GM23338 (cell line): ENCODE data around the gene GLTP. TPM values are rescaled to one million over a fixed set of nuclear protein-coding genes. Genes with fewer than 3 reads are reported as not detected.

Source experiments
- ATAC-seq: fragments of 200-7000 bp; cut with Tn5 transposase; 3 replicates; pipeline ENCODE4 v1.9.1; 2020
- DNase-seq: peaks from one replicate; pipeline ENCODE4 v3.0.0-alpha.2; 2015; ENCODE audit warnings: low spot score
- H2AFZ ChIP-seq: fragments of 200-600 bp; sonication (generic); 2 replicates; pipeline ENCODE4 v1.8.0; 2016; ENCODE audit warnings: antibody characterized with exemption, mild to moderate bottlenecking, moderate library complexity
- H3F3A ChIP-seq: fragments of 200-600 bp; sonication (generic); replicated peaks from 2 replicates; pipeline ENCODE4 v1.8.0; 2017; ENCODE audit warnings: antibody characterized with exemption, mixed run types, low read depth
- H3K27ac ChIP-seq: fragments of 200-600 bp; sonication (generic); 2 replicates; pipeline ENCODE4 v1.6.1; 2016; ENCODE audit warnings: low read depth
- H3K27me3 ChIP-seq: fragments of 200-600 bp; sonication (generic); 2 replicates; pipeline ENCODE4 v1.8.0; 2016; ENCODE audit warnings: mild to moderate bottlenecking, mixed run types, moderate library complexity; ENCODE audit not compliant: insufficient read depth
- H3K36me3 ChIP-seq: fragments of 200-600 bp; sonication (generic); 2 replicates; pipeline ENCODE4 v1.8.0; 2016; ENCODE audit warnings: mild to moderate bottlenecking; ENCODE audit not compliant: insufficient read depth
- H3K4me1 ChIP-seq: fragments of 200-600 bp; sonication (generic); 2 replicates; pipeline ENCODE4 v1.8.0; 2016; ENCODE audit warnings: mild to moderate bottlenecking, moderate library complexity; ENCODE audit not compliant: insufficient read depth
- H3K4me2 ChIP-seq: fragments of 200-600 bp; sonication (generic); 2 replicates; pipeline ENCODE4 v1.7.1; 2017; ENCODE audit warnings: mixed run types
- H3K4me3 ChIP-seq: fragments of 200-600 bp; sonication (generic); 2 replicates; pipeline ENCODE4 v1.6.1; 2016; ENCODE audit warnings: mixed run types
- H3K79me2 ChIP-seq: fragments of 200-600 bp; sonication (generic); replicated peaks from 2 replicates; pipeline ENCODE4 v1.8.0; 2017; ENCODE audit warnings: mild to moderate bottlenecking; ENCODE audit not compliant: insufficient read depth
- H3K9me2 ChIP-seq: fragments of 200-600 bp; sonication (generic); 2 replicates; pipeline ENCODE4 v1.8.0; 2017; ENCODE audit not compliant: insufficient read depth
- H4K20me1 ChIP-seq: fragments of 200-600 bp; sonication (generic); replicated peaks from 2 replicates; pipeline ENCODE4 v1.8.0; 2017; ENCODE audit warnings: mild to moderate bottlenecking; ENCODE audit not compliant: insufficient read depth
- H3K27ac Mint-ChIP-seq: 2 replicates; pipeline ENCODE4 v1.8.0; 2020; ENCODE audit warnings: inconsistent platforms, mild to moderate bottlenecking, moderate library complexity, mixed read lengths
- H3K27me3 Mint-ChIP-seq: 3 replicates; pipeline ENCODE4 v1.8.0; 2022; ENCODE audit warnings: low read depth, mild to moderate bottlenecking, moderate library complexity, mixed read lengths, inconsistent platforms; ENCODE audit not compliant: insufficient read depth, poor library complexity
- H3K36me3 Mint-ChIP-seq: 3 replicates; pipeline ENCODE4 v1.8.0; 2021; ENCODE audit warnings: low read depth, mild to moderate bottlenecking, inconsistent platforms, moderate library complexity, mixed read lengths
- H3K4me1 Mint-ChIP-seq: 3 replicates; pipeline ENCODE4 v1.8.0; 2020; ENCODE audit warnings: mild to moderate bottlenecking, inconsistent platforms, mixed read lengths
- H3K4me3 Mint-ChIP-seq: 3 replicates; pipeline ENCODE4 v1.8.0; 2021; ENCODE audit warnings: moderate library complexity, mild to moderate bottlenecking, inconsistent platforms, mixed read lengths
- H3K9me3 Mint-ChIP-seq: 3 replicates; pipeline ENCODE4 v1.8.0; 2020; ENCODE audit warnings: moderate library complexity, mild to moderate bottlenecking, inconsistent platforms, mixed read lengths
- CREB1 ChIP-seq: fragments of 250-450 bp; sonication (Bioruptor Pico); IDR thresholded peaks from 2 replicates; pipeline ENCODE4 v1.5.0; 2020; ENCODE audit warnings: low read depth, mild to moderate bottlenecking, moderate library complexity
- CTCF ChIP-seq, 2 experiments: fragments of 200-600 bp in 1 of 2; sonication (generic) in 1 of 2; conservative IDR thresholded peaks; 2 replicates each; pipeline versions ENCODE4 v1.5.1 to v1.6.1; 2016 to 2017; ENCODE audit warnings: antibody characterized with exemption in 2 of 2, low read depth in 2 of 2, mild to moderate bottlenecking in 2 of 2, moderate library complexity in 1 of 2
- EZH2 ChIP-seq: fragments of 200-600 bp; sonication (generic); IDR thresholded peaks from one replicate; pipeline ENCODE4 v1.8.0; 2017; ENCODE audit warnings: antibody characterized with exemption, mild to moderate bottlenecking, low read depth; ENCODE audit not compliant: unreplicated experiment
- JUNB ChIP-seq: IDR thresholded peaks from one replicate; pipeline ENCODE4 v1.6.1; 2016; ENCODE audit warnings: antibody characterized with exemption; ENCODE audit not compliant: unreplicated experiment
- NANOG ChIP-seq: IDR thresholded peaks from 2 replicates; pipeline ENCODE4 v1.6.1; 2016; ENCODE audit warnings: antibody characterized with exemption, borderline replicate concordance
- POLR2AphosphoS5 ChIP-seq: IDR thresholded peaks from 2 replicates; pipeline ENCODE4 v1.6.1; 2016; ENCODE audit warnings: antibody characterized with exemption, low read depth
- STAT1 ChIP-seq: IDR thresholded peaks from one replicate; pipeline ENCODE4 v1.6.1; 2016; ENCODE audit warnings: antibody characterized with exemption; ENCODE audit not compliant: unreplicated experiment
- ZNF331 ChIP-seq: fragments of 250-450 bp; sonication (Bioruptor Pico); IDR thresholded peaks from 2 replicates; pipeline ENCODE4 v1.5.0; 2020; ENCODE audit warnings: low read depth, mild to moderate bottlenecking, moderate library complexity
- ZNF462 ChIP-seq: fragments of 250-450 bp; sonication (Bioruptor Pico); IDR thresholded peaks from 2 replicates; pipeline ENCODE4 v1.5.0; 2020; ENCODE audit warnings: mild to moderate bottlenecking, moderate library complexity
- polyA plus RNA-seq: library from polyadenylated mRNA; unstranded; fragments of >200 nt; fragmentation: Nextera tagmentation; extraction: Ambion mirVana; gene quantifications from 2 replicates; pipeline ENCODE4 v1.2.1, GENCODE V29; 2016
- total RNA-seq: library from RNA; depleted of rRNA; stranded (reverse); fragments of >200 nt; shearing (Covaris generic); gene quantifications from 2 replicates; pipeline ENCODE4 v1.2.3, GENCODE V29; 2014

The GLTP gene
- total and polyA plus RNA-seq, 2 experiments from 2014 or later = 26.5 to 30.2 TPM

- TF ChIP-seq CTCF (conservative IDR thresholded peaks at IDR 0.05; ENCODE audit: low read depth in 2 of 2) (no peak), NANOG (no peak)
Observed at GRCh38 chr12:109814600-109815150, 65.7 kb downstream of the GLTP start (continued).

- no peaks in the 10 kb centered on the region for H3K4me1 Mint-ChIP-seq
- no peaks in the 10 kb centered on the region for H3K27me3 ChIP-seq
- H3K27me3 Mint-ChIP-seq = no peaks in the 10 kb centered on the region
Observed at GRCh38 chr12:109813810-109814416, 66.4 kb downstream of the GLTP start.

More at GRCh38 chr12:109813810-109814416, 66.4 kb downstream of the GLTP start:
- no peaks in the 10 kb centered on the region for H3K36me3 Mint-ChIP-seq
- Histone ChIP-seq H3K79me2 (no peaks in the 10 kb centered on the region), H3F3A (no peaks in the 10 kb centered on the region), H3K36me3 (no peaks in the 10 kb centered on the region), H3K4me1 (no peaks in the 10 kb centered on the region), H3K4me2 (no peak overlapping the region), H3K9me2 (0 out of 2 replicates have a peak, but pooled peaks cover 7% of the 10 kb centered on the region), H2AFZ (no peak overlapping the region), H4K20me1 (no peaks in the 10 kb centered on the region), H3K27ac (no peak overlapping the region), H3K4me3 (no peak overlapping the region)
- H3K4me3 Mint-ChIP-seq = no peak overlapping the region
- TF ChIP-seq EZH2 (no peak), JUNB (no peak), CREB1 (CRISPR knock-in tag) (no peak), ZNF331 (CRISPR knock-in tag) (no peak), NANOG (no peak), STAT1 (no peak), ZNF462 (CRISPR knock-in tag) (no peak), POLR2AphosphoS5 (no peak)
- H3K9me3 Mint-ChIP-seq = no peaks in the 10 kb centered on the region
- no peak for ATAC-seq
- no peak for DNase-seq
- no peak overlapping the region for H3K27ac Mint-ChIP-seq
